Skin epidermis (tissue), 12 donors: ENCODE results near the gene MTCH1.

Source experiments
- H3K27ac ChIP-seq, 21 experiments: fragments of 200-600 bp; sonication (generic) in 11 of 21; one replicate each; pipeline ENCODE4 v1.5.0; 2020; ENCODE audit warnings: mild to moderate bottlenecking in 3 of 21, inconsistent platforms in 2 of 21, moderate library complexity in 2 of 21
- H3K4me3 ChIP-seq, 7 experiments: fragments of 200-600 bp; sonication (generic) in 2 of 7; one replicate each; pipeline ENCODE4 v1.5.0; 2020; ENCODE audit warnings: inconsistent platforms in 2 of 7, mild to moderate bottlenecking in 2 of 7, moderate library complexity in 1 of 7

Gene MTCH1

GRCh38 chr6:37018198-37019064, 32.4 kb upstream of the MTCH1 start:
- peak overlapping the region in 14 of 21 experiments; percentile 4 to 70 (median 42) for H3K27ac ChIP-seq
- H3K4me3 ChIP-seq: no peak overlapping the region

- peak overlapping the region in 10 of 21 experiments; percentile 3 to 64 (median 26) for H3K27ac ChIP-seq
- no peak overlapping the region for H3K4me3 ChIP-seq
Observed at GRCh38 chr6:37017606-37018197, 31.7 kb upstream of the MTCH1 start.

DNA sequence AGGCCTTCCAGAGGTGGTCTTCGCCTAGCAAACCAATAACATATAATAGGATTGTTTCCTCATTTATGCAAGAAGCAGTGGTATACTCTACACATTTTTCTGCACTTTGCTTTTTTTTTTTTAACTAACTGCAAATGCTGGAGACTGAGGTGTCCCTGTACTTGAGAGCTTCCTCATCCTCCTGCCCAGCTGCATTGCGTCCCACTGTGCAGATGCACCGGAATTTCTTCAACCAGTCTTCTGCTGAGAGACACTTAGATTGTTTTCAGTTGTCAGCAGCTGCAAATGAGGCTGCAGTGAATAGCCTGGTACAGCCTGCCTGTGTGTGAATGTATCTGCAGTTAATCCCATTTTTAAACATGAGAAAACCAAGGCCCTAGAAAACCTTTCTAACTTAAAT, 31.0 kb upstream of the MTCH1 start:
- no peak overlapping the region for H3K4me3 ChIP-seq
- no peak overlapping the region for H3K27ac ChIP-seq

- Histone ChIP-seq H3K4me3 (no peak overlapping the region), H3K27ac (no peak overlapping the region)
Observed at GRCh38 chr6:37015532-37015931, 29.5 kb upstream of the MTCH1 start.

DNA sequence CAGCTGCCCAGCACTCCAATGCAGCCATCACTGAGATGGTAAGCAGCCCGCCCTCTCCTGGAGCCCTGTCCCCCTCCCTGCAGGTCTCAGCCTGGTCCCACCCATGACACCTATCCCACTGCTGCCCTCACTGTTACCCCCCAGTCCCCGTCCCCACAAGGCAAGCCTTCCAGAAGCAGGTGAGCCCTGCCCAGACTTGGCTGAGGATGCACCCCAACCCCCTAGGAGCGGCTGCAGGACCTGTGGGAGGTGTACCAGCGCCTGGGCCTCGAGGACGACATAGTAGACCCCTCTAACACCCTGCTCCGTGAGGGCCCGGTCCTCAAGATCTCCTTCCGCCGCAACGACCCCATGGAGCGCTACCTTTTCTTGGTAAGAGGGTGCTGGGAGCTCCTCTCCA, 28.7 kb upstream of the MTCH1 start:
- H3K4me3 ChIP-seq: no peak overlapping the region
- no peak overlapping the region for H3K27ac ChIP-seq

- H3K4me3 ChIP-seq: no peak overlapping the region
- H3K27ac ChIP-seq: no peak overlapping the region
Observed at GRCh38 chr6:37013516-37014491, 27.8 kb upstream of the MTCH1 start.

DNA sequence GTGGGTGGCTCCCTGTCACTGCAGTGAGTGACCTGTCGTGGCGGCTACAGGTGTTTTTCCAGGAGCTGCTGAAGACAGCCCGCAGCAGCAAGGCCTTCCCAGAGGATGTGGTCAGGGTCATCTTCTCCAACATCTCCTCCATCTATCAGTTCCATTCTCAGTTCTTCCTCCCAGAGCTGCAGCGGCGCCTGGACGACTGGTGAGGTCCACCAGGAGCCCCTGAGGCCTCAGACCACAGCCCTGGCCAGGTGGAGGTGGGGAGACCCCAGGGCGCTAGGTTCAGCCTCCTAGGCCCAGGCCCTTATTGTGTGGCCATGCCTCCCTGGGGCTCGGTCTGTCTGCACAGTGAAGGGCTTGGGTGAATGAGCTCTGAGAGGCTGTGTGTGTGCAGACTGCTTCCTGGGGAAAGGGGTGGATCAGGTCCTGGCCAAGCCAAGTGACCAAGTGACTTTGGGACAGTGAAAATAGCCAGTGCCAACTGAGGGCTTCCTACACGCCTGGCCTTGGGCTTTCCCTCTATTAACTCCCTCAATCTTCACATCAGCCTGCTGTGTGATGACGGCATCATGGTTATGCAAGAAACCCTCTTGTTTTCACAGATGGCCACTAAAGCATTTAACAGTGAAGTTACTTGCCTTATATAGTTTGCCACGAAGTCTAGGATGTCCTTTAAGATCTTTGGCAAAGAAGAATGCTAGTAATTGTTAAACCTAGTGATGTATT, 25.8 kb upstream of the MTCH1 start:
- Histone ChIP-seq H3K4me3 (no peak overlapping the region), H3K27ac (no peak overlapping the region)

DNA sequence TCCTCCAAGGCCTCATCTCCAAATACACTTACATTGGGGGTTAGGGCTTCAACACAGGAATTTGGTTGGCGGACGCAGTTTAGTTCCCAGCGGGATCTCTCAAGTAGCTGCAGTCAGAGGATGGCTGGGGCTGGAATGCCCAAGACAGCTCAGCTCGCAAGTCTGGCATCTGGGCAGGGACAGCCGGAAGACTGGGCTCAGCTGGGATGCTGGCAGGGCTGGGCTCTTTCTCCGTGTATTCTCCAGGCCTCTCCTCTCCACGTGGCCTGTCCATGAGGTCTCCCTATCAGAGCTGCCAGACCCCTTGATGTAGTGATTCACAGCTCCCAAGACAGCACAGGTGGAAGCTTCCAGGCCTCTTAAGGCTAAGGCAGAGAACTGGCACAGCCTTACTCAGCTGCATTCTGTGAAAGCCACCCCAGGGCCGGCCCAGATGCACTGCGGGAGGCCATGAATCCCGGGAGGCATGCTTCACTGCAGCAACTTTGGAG, 24.5 kb upstream of the MTCH1 start:
- Histone ChIP-seq H3K4me3 (no peak overlapping the region), H3K27ac (no peak overlapping the region)

GRCh38 chr6:37008484-37009465, 22.8 kb upstream of the MTCH1 start:
- peak overlapping the region in 10 of 21 experiments; percentile 6 to 91 (median 48) for H3K27ac ChIP-seq

GRCh38 chr6:37007340-37008043, 21.5 kb upstream of the MTCH1 start:
- Histone ChIP-seq H3K27ac (peak overlapping the region in 13 of 21 experiments; percentile 17 to 91 (median 54)), H3K4me3 (peak overlapping the region in 4 of 7 experiments; percentile 11 to 40 (median 22))

More at GRCh38 chr6:37008484-37009465, 22.8 kb upstream of the MTCH1 start:
- no peak overlapping the region for H3K4me3 ChIP-seq

GRCh38 chr6:37006793-37007339, 20.9 kb upstream of the MTCH1 start:
- H3K4me3 ChIP-seq: peak overlapping the region; percentile 11 to 40 (median 31)
- peak overlapping the region in 18 of 21 experiments; percentile 7 to 91 (median 56) for H3K27ac ChIP-seq

- H3K4me3 ChIP-seq: peak overlapping the region; percentile 15 to 40 (median 31)
- H3K27ac ChIP-seq: peak overlapping the region in 19 of 21 experiments; percentile 28 to 91 (median 68)
Observed at GRCh38 chr6:37005827-37006567, 20.0 kb upstream of the MTCH1 start.

DNA sequence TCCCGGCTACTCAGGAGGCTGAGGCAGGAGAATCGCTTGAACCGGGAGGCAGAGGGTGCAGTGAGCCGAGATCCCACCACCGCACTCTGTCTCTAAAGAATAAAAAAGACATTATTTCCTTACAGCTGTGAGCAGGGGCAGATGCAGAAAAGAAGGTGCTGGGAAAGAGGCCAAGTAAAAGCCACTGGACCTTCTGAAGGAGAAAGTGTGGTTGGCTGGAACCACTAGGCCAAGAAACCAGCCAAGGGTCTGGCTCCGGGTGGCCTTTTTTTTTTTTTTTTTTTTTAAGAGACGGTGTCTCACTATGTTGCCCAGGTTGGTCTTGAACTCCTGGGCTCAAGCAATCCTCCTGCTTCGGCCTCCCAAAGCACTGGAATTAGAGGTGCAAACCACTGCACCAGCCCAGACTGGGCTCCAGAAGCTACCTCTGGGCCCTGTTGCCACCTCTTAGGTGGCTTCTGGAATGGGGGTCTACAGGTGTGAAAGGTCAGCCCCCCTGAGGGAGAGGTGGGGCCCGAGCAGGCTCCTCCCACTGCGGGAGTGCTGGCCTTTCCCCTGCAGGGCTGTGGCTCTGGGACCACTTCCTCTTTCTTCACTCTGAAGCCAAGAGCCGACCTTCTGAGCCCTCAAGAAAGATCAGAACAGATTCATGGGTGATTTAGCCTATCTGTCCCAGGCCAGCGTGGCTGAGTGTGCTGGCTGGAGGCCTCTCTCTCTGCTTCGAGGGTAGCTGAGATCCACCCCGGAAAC, 19.2 kb upstream of the MTCH1 start, which contains the start of gene FGD2:
Gene FGD2 (plus strand): TSS at position 595 of the 750 bp plus-strand sequence. CDS start 163 bp downstream, outside the sequence.
- Histone ChIP-seq H3K27ac (peak within 1 kb of the TSS in 20 of 21 experiments; percentile 28 to 91 (median 66)), H3K4me3 (peak within 1 kb of the TSS; percentile 15 to 40 (median 31))

DNA sequence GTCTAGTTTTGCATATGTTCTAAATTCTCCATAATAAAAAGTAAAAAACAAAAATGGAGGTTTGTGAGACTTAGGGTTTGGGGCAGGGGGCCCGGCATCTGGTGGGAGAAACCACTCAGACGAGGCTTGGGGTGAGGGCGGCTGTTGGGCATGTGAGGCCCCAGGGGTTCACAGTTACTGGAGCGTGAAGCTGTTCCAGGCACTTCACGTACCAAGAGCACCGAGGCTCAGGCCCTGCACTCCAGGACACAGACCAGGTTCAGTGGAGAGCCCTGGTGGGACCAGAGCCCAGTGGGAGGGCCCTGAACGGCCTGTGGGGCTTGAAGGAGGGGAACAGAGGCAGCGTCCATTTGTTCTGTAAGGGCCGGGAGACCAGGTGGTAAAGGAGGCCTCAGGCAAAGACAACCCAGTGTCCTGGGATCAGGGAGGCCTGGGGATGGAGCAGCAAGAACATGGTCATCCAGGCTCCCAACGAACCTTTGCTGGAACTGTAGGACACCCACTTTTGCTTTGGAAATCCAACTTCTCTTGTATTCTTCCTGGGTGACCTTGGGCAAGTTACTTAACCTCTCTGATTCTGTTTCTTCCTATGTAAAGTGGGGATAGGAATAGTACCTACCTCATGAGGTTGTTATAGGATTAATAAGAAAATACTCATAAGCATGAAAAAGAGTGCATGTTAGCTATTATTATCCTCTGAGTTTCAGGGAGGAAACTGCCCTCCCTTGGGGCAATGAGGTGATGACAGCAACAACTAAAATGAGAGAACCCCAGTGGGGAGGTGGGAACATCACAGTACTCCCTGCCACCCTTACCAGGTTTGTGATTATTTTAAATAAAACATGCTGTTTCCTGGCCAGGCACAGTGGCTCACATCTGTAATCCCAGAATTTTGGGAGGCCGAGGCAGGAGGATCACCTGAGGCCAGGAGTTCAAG, 18.3 kb upstream of the MTCH1 start:
- no peak overlapping the region for H3K4me3 ChIP-seq
- no peak overlapping the region for H3K27ac ChIP-seq
